Astrocyte of the spinal cord (primary cell): Measurements from ENCODE around the gene SLX9.

Experiments used
- DNase-seq: peaks from one replicate; pipeline ENCODE4 v3.0.0; 2011; ENCODE audit warnings: low read depth, low spot score
- H3K4me3 ChIP-seq: 2 replicates; pipeline ENCODE4 v1.5.1; 2011; ENCODE audit warnings: low read depth, mild to moderate bottlenecking, low read length, moderate library complexity
- in situ Hi-C: cut with HindIII; loops from 2 replicates; pipeline ENCODE4 v1.10.0; 2017; ENCODE audit warnings: low sequenced_read_pairs
- TF ChIP-seq, protein P1 (sequence below): IDR thresholded peaks from 2 replicates; pipeline ENCODE4 v1.5.1; 2012; ENCODE audit warnings: low read depth, mild to moderate bottlenecking, low read length, inconsistent platforms

SLX9 gene

DNA sequence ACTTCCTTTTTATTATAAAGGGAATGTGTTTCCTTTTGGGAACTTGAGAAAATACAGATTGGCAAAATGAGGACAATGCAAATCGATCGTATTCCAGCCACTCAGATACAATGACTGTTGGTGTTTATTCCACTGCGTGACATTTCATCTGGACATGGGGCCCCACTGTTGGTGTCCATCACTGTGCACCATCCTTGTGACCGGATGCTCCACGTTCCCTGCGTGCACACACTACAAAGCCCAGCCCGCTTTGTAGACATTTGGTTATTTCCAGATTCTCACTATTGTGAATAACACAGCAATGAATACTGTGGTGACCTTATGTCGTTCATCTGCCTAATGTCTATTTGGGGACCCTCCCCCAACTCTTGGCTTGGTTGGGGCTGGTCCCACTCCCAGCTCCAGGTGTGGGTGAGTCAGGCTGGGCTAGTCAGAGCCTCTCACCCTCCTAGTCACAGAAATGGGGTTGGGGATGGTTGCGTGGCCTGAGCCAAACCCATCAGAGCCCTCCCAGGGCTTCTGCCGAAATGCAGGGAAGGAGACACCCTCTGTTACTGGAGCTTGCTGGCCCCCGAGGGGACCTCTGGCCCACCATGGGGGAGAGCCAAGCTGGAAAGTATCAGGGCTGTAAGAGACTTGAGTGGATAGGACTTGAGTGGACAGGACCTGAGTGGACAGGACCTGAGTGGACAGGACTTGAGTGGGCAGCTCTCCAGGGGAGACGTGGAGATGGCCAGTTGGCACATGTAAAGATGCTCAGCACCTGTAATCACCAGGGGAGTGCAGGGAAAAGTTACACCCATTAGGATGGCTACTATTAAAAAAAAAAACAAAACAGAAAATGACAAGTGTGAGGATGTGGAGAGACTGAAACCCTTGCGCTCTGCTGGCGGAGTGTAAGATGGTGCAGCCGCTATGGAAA is 77.5 kb downstream of the SLX9 start:
- in situ Hi-C loops = no loop called here
- DNase-seq = no peak
- no peak overlapping the region for H3K4me3 ChIP-seq
- TF ChIP-seq, protein P1, sequence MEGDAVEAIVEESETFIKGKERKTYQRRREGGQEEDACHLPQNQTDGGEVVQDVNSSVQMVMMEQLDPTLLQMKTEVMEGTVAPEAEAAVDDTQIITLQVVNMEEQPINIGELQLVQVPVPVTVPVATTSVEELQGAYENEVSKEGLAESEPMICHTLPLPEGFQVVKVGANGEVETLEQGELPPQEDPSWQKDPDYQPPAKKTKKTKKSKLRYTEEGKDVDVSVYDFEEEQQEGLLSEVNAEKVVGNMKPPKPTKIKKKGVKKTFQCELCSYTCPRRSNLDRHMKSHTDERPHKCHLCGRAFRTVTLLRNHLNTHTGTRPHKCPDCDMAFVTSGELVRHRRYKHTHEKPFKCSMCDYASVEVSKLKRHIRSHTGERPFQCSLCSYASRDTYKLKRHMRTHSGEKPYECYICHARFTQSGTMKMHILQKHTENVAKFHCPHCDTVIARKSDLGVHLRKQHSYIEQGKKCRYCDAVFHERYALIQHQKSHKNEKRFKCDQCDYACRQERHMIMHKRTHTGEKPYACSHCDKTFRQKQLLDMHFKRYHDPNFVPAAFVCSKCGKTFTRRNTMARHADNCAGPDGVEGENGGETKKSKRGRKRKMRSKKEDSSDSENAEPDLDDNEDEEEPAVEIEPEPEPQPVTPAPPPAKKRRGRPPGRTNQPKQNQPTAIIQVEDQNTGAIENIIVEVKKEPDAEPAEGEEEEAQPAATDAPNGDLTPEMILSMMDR = no peak

DNA sequence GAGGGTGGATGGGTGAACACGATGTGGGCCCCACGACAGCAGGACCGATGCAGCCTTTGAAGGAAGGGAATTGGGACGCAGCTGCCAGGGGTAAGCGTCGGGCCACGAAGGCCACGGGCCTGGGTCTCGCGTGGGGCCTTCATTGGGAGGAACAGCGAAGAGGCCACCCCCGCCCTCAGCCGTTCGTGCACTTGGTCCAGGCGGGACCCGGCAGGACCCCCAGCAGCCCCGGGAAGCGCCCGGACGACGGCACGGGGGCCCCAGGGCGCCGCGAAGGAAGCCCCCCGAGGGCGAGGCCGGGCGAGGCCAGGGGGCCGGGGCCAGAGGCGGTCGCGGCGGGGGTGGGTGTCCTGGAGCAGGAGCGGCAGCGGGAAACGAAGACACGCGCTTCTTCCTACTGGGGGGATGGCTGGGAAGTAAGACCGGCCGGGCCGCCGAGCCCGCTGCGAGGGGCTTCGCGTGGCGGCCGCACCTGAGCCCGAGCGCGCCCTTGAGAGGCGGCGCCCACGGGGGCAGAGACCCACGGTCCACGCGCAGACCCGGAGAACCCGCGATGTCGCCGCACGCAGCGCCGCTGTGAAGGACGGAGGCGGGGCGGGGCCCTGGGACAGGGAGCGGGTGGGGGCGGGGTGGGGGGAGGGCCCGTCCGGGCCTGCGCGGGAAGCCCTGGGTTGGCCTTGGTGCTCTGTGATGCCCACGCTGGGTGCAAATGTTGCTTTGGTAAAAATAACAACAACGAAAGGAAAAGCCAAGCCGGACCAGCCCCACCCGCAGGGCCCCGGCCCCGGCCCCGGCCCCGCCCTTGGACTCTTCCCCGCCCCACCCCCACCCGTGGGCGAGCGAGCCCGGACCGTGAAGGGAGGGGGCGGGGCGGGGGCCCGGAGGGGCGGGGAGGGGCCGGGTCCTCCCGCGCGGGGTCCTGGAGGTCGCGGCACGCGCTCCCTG is 78.6 kb downstream of the SLX9 start:
- peak overlapping the region; percentile 23 for H3K4me3 ChIP-seq
- in situ Hi-C loops = no loop called here
- TF ChIP-seq, protein P1 = no peak
- DNase-seq = no peak

DNA sequence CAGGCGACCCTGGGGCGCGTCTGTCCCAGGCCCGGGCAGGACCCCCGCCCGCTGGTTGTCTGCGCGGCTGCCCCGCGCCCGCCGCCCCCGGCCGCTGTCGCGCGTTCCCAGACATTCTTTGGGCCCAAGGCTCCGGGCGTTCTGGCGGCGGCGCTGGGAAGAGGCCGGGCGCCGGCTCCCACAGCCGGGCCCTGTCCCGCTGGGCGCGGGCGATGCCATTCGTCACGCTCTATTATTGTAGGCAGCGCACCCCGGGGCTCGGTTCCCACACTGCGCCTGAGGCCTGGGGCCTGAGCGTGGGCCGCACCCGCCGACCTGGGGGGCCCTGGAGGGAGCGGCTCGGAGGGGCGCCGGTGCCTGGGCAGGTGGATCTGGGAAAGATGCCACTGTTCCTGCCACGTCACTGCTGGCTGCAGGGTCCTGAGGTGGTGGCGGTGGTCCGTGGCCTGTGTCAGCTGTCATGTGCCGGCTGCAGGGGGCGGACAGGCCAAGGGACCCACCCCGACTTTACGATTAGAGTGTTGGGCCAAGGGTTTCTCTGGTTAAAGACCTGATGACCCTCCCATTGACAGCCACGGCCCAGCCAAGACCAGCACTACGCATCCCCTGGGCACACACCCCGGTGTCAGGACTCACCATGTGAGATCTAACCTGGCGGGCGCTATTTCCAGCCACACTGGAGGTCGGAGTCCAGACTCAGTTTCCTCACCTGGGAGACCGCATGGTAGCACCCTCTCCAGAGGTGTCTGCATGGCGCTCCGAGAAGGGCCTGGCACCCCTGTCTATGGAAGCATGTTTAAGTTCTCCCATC is 79.5 kb downstream of the SLX9 start:
- in situ Hi-C loops = no loop called here
- TF ChIP-seq, protein P1 = no peak
- no peak for DNase-seq
- H3K4me3 ChIP-seq = no peak overlapping the region

DNA sequence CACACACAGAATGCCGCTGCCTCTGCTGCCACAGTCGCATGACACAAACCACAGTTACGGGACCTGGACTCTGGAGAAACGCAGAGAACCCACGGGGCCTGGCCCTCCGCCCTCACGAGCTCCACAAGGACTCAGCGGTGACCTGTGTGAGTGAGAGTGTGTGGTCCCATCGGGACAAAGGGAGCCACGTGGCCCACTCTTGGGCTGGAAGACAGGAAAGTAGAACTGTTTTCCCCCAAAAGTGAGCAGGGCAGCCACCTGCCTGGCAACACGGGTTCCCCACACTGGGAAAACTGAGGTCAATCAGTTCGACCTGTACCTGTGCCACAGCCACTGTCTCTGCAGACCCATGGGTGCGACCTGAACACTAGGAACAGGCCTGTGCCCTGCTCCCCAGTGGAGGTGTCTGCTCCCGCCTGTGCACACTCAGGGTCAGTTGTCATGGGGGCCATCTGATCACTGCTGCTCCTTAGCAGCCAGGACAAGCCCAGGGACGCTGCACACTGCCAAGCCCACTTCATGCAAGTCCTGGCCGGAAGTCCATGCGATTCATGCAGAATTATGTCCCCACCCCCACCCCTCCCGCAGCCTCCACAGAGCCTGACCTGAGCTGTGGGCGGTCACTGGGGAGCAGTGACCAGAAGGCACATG is 80.2 kb downstream of the SLX9 start:
- no peak for DNase-seq
- H3K4me3 ChIP-seq = no peak overlapping the region
- TF ChIP-seq, protein P1 = no peak
- in situ Hi-C loops = no loop called here

DNA sequence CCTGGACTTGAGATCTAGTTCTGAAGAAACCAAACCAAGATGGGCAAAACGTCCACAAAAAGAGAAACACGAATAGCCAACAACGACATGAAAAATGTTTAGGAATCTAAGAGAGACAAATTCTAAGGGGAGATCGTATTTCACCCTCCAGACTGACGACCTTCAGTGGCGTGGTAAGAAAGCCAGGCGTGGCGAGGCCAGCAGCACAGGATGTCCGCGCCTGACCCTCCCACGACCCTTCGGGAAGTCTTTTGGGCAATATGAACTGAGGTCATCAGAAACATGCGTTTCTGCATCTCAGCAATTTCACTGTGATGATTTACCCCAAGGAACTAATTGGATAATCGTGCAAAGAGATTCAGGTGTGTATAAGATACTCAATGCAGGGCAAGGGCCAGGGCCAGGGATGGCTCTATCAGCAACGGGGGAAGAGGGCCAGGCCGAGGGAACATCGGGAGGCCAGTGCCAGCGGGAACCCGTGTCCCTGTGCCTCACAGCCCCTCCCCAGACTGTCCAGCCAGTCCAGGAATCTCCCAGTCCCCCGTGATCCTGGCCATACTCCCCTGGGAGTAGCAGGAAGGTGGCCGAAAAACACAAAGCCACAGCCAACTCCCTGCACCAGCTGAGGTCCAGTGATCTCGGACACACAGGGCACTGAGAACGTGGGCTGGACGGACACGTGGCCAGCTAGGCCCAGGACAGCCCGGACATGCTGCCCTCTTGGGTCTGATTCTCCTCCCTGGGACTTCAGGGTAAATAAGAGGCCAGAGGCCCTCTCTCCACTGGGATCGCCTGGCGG is 81.0 kb downstream of the SLX9 start:
- TF ChIP-seq, protein P1 = no peak
- no peak for DNase-seq
- in situ Hi-C loops = no loop called here
- H3K4me3 ChIP-seq = no peak overlapping the region
